NCI-H2107 treated with DMSO at 0.1 percent for 48 hours (cell line): Measurements from ENCODE around the gene NDOR1.

Source experiments
- DNase-seq: peaks from one replicate; lab custom pipeline; 2025; ENCODE audit not compliant: unreplicated experiment; lab: John Stamatoyannopoulos, UW

NDOR1 gene

DNA sequence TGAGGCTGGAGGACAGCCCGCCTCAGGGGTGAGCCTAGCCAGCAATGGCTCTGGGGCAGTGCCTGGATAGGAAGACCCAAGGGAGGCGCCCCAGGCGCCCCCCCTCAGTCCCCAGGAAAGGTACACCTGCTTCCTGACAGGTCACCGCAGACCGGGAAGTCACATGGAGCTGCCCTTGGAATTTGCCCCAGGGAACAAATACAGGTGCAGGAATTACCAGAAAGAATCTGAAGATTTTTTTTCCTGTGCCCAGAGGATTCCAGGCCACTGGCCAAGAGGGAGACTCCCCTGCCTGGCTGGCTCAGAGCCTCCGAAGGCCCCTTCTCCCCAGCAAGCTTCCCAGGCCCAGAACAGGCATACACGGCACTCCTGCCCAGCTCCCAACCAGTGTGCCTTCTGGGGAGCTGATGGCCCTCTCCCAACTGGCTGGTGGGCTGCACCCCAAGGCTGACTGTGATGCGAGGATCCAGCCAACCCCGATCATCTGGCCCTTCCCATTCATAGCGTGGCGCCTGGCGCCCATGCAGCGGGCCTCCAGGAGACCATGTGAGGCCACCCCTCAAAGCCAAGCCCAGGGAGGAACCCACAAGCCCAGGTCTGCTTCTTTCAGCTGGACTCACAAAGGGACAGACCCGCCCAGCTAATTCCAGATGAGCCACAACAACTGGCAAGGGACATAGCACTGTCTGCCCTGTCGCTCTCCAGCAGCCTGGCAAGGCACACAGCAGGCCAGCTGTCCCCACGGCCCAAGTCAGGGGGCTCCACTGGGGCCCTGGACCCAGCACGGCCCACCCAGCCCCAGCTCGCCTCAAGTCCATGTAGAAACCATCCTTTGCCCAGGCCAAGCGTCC is 7.2 kb upstream of the NDOR1 start:
- no peak for DNase-seq

DNA sequence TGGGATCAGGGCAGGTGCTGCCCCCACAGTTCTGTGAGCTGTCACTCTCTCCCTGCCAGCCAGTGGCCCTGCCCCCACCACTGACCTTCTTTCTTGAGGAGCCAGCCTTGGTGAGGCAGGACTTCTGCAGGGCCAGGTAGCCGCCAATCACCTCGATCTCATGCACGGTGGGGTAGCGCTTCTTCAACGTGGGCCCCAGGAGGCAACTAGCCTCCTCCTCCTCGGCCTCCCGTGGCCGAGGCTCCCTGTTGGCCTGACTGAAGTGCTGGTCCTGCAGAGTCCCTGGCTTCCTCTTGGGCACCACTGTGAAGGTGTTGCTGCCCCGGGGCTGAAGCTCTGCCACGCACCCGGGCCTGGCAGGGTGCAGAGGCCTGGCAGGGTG is 6.6 kb upstream of the NDOR1 start:
- DNase-seq: no peak

DNA sequence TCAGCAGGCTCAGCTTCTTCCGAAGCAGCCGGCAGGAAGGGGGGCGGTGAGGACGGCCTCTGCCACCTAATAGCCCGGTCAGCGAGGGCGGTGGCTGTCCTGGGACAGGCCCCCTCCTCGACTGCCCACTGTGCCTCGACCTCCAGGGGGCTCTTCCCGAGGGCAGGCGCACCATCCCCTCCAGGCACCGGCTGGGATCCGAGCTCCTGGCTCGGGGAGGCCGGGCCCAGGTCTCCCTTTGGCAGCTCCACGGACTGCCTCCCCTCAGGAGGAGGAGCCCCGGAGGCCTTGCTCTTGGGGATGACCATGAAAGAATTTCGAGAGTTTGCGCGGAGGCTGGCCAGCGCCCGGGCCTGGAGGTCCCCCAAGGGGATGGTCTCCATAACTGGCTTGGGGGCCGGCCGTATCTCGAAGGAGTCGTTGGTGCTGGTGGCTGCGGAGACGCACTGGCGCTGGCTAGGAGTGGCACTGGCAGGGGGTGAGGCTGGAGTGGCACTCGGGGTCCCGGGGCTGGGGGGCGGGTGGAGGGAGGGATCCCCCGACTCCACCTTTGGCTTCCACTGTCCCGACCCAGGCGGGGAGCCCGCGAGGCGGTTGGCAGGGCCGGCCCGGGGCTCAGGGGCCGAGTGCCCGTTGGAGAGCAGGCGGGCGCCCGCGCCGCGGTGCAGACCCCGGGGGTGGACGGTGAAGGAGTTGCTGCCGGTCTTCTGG is 5.9 kb upstream of the NDOR1 start:
- DNase-seq: no peak

DNA sequence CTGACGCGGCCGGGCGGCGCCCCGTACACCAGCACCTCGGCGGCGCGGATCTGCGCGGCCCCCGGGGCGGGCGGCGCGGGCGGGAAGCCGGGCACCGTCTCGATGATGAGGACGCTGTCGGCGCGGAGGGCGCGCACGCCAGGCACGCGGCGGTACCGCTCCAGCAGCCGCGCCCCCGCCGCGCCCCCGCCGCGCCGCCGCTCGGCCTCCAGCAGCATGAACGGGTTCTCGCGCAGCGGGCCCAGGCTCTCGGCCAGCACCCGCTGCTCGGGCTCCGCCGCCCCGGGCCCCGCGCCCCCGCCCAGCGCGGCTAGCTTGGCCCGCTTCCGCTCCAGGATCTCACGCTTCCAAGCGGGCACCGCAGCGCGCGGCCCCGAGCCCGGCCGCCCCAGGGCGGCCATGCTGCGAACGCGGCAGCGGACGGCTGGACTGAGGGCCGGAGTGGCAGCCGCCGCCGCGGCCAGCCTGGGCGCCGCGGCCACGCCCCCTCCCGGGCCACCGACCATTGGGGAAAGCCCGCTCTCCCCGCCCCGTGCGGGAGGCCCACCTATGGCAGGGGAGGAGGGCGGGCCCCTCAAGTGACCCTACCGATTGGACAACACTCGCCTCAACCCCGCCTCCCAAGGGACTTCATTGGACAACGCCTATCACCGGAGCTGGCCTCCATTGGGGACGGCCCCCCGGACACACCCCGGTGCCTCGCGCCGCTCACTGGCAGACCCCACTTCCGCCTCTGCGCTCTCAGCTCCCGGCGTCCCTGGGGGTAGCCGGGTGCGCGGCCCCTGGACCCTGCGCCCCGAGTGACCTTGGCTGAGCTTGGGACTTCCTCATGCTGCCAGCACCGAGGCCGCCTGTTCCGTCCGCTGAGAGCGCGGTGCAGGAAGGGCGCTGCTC is 4.9 kb upstream of the NDOR1 start, which contains the start of gene TPRN:
Gene TPRN, minus strand, starts transcription at position 431 of the 894 bp plus-strand sequence. Its CDS starts 30 bp downstream, at position 401.
- peak; percentile 98 for DNase-seq

DNA sequence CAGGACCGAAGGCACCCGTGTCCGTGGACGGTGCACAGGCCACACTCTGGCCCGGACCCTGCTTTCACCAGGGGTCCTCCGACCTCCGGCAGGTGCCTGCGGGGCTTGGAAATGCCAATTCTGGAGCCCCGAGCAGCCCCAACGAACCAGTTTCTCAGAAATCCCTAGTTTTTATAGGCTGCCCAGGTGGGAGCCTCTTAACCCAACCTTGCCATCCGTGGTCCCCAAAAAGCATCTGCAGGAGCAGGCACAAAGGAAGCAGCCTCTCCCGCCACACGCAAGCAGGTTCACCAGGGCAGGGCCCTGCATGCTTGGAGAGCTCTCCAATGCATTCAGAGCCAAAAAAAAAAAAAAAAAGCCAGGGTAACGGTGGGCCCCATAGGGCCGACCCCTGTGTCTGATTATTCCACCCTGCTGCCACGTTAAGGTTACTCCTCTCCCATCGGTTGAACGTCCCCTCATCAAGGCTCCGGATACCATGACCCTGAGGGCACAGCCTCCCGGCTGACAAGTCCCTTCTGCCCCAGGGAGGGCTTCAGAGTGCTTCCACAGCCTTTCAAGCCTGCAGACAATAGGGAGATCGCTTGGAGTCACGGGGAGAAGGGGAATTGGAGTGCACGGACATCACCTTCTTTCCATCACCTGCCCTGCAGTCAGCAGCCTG is 4.2 kb upstream of the NDOR1 start:
- no peak for DNase-seq

DNA sequence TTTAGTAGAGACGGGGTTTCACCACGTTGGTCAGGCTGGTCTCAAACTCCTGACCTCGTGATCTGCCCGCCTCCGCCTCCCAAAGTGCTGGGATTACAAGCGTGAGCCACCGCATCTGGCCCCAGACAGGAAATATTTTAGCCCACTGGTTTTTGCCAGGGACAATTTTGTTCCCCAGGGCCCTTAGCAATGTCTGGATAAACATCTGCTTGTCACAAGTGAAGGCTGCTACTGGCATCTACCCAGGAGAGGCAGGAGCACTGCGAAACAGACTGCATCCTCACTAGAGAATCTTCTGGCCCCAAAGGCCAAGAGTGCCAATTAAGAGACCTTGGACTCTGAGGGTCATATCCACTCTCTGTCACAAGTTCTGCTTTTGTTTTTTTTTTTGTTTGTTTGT is 2.5 kb upstream of the NDOR1 start:
- no peak for DNase-seq

DNA sequence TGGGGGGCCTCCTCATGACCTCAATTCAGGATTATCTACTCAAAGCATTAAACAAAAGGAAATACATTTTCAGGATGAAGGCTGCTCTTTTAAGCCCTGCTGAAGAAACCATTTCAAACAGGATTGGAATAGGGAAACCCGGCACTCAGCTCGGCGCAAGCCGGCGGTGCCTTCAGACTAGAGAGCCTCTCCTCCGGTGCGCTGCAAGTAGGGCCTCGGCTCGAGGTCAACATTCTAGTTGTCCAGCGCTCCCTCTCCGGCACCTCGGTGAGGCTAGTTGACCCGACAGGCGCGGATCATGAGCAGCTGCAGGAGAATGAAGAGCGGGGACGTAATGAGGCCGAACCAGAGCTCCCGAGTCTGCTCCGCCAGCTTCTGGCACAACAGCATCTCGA is 772 bp upstream of the NDOR1 start:
- DNase-seq: no peak

DNA sequence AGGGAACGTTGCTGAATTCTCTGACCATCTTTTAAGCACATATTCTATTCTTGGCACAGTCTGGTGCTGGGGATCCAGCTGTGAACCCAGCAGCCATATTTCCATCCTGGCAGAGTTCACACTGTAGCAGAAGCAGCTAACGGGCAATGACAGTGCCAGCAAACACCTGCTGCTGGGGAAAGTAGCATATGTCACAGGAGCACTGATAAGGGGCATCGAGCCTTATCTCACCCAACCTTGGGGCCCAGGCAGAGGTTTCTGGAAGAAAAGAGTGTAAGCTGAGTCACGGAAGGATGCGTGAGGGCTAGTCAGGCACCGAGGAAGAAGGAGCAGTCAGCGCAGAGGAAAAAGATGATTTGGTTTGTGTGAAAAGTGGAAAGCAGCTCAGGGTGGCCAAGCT is 1.1 kb downstream of the NDOR1 start:
- DNase-seq: no peak

DNA sequence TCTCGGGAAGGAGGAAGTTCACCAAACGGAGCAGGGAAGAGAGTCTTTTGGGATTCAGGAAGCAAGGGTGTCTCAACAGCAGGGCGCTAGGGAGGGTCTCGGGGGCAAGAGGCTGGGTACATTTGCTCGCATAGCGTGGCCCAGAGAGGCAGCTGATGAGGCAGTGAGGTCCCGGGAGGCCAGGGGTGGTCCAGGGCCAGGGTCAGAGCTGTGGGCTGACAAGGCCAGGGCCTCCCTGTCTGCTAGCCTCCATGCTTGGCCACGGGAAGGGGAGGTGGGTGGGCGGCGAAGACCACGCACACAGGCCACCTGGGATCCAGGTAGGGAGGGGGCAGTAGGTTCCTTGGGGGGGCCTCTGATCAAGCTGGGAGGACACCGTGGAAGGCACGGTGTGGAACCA is 6.0 kb downstream of the NDOR1 start:
- no peak for DNase-seq

DNA sequence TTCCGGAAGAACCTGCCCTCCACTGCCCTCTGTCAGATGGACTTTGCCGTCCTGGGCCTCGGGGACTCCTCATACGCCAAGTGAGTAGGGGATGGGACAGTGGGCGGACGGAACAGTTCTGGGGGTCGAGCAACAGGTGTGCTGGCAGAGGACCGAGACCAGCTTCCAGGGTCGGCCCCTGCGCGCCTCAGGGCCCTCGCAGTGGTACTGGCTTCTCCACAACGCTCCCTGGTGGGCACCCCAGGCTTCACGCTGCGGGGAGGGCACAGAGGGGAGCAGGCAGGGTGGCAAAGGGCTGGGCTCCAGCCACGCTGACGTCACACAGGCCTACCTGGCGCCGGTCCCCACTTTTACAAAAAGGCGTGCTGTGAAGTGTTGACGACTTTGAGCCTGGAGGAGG is 7.0 kb downstream of the NDOR1 start:
- DNase-seq: no peak

DNA sequence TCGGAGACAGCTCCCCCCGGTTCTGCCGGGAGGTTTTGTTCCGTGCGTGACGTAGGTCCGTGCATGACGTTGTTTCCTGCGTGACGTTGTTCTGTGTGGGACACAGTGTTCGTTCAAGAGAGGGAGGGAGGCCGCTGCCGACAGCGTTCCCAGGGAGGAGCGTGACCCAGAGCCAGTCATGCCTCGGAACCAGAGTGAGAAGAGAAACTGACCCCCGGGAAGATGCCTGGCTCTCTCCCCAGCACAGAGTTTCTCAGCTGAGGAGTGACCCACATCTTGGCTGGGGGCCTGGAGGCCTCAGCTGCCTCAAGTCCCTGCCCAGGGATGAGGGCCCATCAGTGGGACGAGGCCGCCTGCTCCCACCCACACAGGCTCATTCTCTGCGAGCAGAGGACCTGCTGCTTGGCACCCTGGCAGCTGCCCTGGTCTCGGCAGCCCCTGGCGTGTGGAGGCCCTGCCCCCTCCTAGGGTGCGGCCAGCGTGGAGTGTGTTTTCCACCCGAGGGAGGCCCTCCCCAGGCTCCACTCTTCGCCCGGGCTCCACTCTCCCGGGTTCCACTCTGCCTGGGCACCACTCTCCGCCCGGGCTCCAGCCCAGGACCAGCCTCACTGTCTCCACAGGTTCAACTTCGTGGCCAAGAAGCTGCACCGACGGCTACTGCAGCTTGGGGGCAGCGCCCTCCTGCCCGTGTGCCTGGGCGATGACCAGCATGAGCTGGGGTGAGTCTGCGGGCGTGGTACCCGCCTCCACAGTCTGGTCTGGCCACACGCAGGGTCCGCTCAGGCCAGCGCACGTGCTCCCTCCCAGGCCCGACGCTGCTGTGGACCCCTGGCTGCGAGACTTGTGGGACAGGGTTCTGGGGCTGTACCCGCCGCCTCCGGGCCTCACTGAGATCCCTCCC is 7.9 kb downstream of the NDOR1 start:
- no peak for DNase-seq

DNA sequence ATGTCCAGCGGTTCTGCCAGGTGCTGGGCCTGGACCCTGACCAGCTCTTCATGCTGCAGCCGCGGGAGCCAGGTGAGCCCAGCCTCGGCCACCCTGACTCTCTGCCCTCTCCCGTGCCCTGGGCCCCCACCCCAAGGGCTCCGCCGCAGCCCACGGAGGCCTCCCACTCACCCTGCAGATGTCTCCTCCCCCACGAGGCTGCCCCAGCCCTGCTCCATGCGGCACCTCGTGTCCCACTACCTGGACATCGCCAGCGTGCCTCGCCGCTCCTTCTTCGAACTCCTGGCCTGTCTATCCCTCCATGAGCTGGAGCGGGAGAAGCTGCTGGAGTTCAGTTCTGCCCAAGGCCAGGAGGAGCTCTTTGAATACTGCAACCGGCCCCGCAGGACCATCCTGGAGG is 9.1 kb downstream of the NDOR1 start:
- DNase-seq: no peak

DNA sequence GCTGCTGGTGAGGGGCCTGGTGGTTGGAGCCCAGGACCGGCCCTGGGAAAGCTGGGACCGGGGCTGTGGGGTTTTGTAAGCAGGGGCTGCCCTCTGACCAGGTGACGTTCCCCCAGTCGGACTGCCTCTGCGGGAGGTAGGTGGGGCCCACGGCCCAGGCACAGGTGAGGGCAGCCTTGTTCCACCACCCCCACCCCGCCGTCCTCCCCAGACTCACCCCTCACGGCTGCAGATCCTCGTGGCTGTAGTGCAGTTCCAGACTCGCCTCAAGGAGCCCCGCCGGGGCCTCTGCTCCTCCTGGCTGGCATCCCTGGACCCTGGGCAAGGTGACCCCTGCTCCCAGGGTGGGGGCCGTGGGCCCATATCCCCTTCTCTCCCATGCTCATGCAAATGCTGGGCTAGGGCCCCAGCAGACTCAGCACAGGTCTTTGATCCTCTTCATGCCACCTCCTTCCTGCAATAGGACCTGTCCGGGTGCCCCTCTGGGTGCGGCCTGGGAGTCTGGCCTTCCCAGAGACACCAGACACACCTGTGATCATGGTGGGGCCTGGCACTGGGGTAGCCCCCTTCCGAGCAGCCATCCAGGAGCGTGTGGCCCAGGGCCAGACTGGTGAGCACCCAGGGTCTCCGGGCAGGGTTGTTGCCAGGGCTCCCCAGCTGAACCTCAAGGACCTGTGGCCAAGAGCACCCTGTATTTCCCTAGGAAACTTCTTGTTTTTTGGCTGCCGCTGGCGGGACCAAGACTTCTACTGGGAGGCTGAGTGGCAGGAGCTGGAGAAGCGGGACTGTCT is 9.9 kb downstream of the NDOR1 start:
- DNase-seq: no peak

DNA sequence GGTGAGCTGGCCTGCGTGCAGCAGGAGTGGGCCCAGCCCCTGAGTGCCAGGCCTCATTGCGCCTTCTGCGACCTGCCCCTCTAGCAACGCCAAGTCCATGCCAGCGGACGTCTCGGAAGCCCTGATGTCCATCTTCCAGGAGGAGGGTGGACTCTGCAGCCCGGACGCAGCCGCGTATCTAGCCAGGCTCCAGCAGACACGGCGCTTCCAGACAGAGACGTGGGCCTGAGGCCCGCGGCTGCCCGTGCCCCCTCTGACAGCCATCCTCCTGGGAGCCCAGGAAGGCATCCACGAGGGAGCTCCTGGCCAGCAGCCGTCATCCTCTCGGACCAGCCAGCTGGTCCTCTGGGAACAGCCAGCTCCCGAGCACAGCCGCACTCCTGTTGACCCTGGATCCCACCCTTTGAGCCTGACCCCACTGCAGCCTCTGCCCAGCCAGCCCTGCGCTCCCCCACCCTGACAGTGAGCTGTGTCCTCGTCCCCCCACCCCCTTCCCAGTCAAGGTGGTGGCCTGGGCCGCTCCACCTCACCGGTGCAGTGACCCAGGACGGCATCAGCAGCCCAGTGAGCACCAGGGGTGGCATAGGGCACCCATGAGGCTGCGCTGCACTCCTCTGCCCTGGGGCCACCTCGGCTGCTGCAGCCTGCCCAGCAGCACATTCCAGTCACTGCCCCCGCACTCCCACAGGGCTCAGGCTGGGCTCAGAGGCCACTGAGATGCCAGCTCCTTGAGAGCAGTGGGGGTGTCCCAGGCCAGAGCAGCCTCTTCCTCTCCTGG is 10.9 kb downstream of the NDOR1 start:
- DNase-seq: no peak

DNA sequence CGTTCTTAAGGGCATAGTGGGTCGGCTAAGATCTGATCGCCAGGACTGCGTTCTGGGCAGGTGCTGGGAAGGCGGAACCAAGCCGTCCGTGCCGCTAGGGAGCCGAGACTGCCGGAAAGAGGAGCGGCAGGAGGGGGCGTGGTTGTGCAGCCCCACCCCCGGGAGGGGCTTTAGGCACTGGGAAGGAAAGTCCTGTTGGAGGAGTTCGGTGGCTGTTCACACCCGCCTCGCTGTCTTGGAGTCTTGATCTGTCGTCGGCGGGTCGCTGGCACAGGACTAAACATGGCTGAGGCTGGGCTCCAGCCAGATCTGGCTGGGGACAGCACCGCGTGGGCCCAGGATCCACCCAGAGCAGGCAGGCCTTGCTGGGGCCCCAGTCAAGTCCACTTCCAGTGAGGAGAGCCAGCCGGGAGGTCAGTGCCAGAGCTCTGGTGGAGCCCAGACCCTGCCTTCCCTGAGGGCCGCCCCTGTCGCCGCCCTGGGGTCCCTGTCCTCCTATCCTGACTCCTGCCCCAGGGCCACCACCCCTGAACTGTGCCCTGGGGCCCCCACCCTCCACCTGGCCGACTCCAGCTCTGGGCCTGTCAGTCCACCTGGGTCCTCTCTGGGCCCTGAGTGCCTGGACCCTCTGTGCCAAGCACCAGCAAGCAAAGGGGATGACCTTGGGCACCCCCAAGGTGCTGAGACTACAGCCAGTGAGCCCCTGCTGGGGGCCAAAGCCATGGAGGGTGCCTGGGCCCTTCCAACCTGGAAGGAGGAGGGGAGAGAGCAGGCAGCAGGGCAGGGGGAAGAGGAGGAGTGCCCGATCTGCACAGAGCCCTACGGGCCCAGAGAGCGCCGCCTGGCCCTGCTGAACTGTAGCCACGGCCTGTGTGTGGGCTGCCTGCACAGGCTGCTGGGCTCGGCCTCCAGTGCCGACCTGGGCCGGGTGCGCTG is 12.0 kb downstream of the NDOR1 start:
- DNase-seq: no peak

DNA sequence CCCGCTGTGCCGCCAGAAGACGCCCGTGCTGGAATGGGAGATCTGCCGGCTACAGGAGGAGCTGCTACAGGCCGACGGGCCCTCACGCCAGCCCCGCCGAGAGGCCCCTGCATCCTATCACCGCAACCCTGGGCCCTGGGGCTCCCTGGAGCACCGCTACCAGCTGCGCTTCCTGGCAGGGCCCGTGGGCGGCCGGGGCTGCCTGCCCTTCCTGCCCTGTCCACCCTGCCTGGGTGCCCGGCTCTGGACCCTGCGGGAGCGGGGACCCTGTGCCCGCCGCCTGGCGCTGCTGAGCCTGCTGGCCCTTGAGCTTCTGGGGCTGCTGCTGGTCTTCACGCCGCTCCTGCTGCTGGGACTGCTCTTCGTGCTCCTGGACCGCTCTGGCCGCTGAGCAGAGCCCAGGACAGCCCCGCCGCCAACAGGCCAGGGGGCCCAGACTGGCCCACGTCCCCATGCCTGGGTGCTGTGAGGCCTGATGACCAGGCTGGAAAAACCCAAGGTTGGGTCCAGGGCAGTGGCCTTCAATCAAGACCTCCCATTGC is 12.8 kb downstream of the NDOR1 start:
- DNase-seq: no peak

DNA sequence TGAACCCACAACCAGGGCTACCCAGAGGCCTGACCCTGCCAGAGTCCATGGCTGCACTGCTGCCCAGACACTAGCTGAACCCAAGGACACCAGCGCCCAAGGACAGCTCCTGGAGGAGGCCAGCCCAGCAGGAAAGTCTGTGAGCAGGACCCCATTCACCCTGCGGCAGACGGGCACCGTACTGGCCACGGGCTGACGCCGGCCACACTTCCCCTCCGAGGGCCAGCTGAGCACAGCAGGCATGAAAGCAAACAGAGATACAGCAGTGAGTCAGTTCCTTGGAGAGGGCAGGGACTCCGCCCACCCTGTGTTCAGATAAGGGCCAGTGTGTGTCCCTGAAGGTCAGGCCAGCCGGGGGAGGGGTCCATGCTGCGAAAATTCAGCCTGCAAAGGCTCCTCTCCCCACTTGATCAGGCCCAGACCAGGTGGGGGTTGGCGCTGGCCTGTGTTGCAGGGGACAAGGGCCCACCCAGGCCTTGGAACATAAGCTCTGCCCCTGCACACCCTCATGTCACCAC is 13.3 kb downstream of the NDOR1 start:
- no peak for DNase-seq
